Testis (tissue), 3 donors: ENCODE results near the gene XXYLT1. TPM values are rescaled to one million over a fixed set of nuclear protein-coding genes. Genes with fewer than 3 reads are reported as not detected.

Experiments used
- DNase-seq: peaks from one replicate; pipeline ENCODE4 v3.0.0-alpha.2; 2019
- H3K27ac ChIP-seq, 2 donors: fragments of 200-600 bp; sonication (generic); one replicate each; pipeline ENCODE4 v1.5.1; 2019
- H3K27me3 ChIP-seq: fragments of 200-600 bp; sonication (generic); one replicate; pipeline ENCODE4 v1.5.1; 2019
- H3K36me3 ChIP-seq: fragments of 200-600 bp; sonication (generic); one replicate; pipeline ENCODE4 v1.5.1; 2017; ENCODE audit warnings: low read depth; ENCODE audit errors: missing control alignments
- H3K4me1 ChIP-seq: fragments of 200-600 bp; sonication (generic); one replicate; pipeline ENCODE4 v1.5.1; 2019
- H3K4me3 ChIP-seq, 2 donors: fragments of 200-600 bp; sonication (generic); one replicate each; pipeline ENCODE4 v1.5.1; 2017 to 2019
- H3K9me3 ChIP-seq: fragments of 200-600 bp; sonication (generic); one replicate; pipeline ENCODE4 v1.5.1; 2017
- POLR2A ChIP-seq: fragments of 450-650 bp; IDR thresholded peaks from one replicate; pipeline ENCODE4 v1.6.1; 2017; ENCODE audit warnings: antibody characterized with exemption, mild to moderate bottlenecking, moderate library complexity
- WGBS, 2 donors: methylation state at CpG; one replicate each; pipeline ENCODE4 v1.1.5; 2018; 5-methylcytosine and 5-hydroxymethylcytosine counted together
- intact Hi-C: fragments of 100-400 bp; cut with DNase I; formaldehyde crosslinking; loops from one replicate; pipeline ENCODE4 v1.15.1; 2023; ENCODE audit warnings: low total_unique reads
- polyA plus RNA-seq: library from polyadenylated mRNA; stranded (reverse); fragments of 350-450 nt; fragmentation: Illumina TruSeq; extraction: RNeasy Lipid Tissue Mini Kit (QIAGEN cat#74804); gene quantifications from one replicate; pipeline ENCODE4 v1.2.3, GENCODE V29; 2014; ENCODE audit warnings: low read depth, low replicate concordance; ENCODE audit not compliant: insufficient read depth
- total RNA-seq, 2 donors: library from RNA; depleted of rRNA; stranded (reverse); fragments of >200 nt; gene quantifications; one replicate each; pipeline ENCODE4 v1.2.3, GENCODE V29; 2016
- TF ChIP-seq, protein P1 (sequence below), 3 experiments: fragments of 450-650 bp in 2 of 3; fragments of 200-600 bp in 1 of 3; sonication (generic) in 1 of 3; IDR thresholded peaks; one replicate each; pipeline ENCODE4 v1.5.1; 2016 to 2019; ENCODE audit warnings: antibody characterized with exemption in 3 of 3, mild to moderate bottlenecking in 2 of 3, moderate library complexity in 1 of 3

Gene XXYLT1
- total and polyA plus RNA-seq, 3 donors from 2014 or later: 7.2 to 12.5 (median 11.1) TPM

DNA sequence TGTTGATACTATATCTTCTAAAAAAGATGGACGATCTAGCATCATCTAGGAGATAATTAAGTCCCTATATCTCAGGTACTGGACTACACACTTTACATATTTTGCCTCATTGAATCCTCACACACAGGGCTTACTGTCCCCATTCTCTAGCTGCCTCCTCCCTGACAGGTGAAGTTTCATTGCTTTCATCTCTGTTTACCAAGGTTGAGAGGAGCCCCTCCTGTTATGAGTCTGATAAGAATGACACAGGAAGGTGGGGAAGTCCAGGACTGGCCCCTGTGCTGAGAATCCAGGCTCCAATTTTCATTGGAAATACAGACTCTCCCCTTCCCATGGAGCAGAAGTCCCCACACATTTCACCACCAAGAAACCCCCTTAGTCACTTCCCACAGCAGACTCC lies 105.2 kb downstream of the XXYLT1 start:
- WGBS, 2 donors: 81 to 95% methylated on average over 1 of the region's 1 CpG

DNA sequence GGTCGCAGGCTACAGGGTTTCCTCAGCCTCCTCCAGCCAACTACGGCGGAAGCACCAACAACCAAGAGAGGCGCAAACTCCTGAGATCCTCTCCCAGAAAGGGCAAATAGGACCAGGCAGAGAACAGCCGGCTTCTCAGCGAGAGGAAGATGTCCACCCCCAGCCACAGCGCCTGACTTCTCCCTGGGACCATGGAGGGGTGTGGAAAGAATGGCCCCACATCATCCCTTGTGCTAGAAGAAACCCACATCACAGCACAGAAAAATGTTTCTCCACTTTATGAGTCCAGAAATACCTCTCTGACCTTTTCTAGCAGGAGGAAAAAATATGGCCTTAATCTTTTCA lies 105.7 kb downstream of the XXYLT1 start:
- DNase-seq: no peak
- no peaks in the 10 kb centered on the region for H3K27me3 ChIP-seq
- no peak overlapping the region for H3K4me3 ChIP-seq
- H3K4me1 ChIP-seq: peaks cover 8% of the 10 kb centered on the region
- H3K36me3 ChIP-seq: no peaks in the 10 kb centered on the region
- WGBS, 2 donors: 84 to 92% methylated on average over 7 of the region's 7 CpGs
- no peak for TF ChIP-seq POLR2A
- TF ChIP-seq, protein P1, sequence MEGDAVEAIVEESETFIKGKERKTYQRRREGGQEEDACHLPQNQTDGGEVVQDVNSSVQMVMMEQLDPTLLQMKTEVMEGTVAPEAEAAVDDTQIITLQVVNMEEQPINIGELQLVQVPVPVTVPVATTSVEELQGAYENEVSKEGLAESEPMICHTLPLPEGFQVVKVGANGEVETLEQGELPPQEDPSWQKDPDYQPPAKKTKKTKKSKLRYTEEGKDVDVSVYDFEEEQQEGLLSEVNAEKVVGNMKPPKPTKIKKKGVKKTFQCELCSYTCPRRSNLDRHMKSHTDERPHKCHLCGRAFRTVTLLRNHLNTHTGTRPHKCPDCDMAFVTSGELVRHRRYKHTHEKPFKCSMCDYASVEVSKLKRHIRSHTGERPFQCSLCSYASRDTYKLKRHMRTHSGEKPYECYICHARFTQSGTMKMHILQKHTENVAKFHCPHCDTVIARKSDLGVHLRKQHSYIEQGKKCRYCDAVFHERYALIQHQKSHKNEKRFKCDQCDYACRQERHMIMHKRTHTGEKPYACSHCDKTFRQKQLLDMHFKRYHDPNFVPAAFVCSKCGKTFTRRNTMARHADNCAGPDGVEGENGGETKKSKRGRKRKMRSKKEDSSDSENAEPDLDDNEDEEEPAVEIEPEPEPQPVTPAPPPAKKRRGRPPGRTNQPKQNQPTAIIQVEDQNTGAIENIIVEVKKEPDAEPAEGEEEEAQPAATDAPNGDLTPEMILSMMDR (IDR thresholded peaks at IDR 0.05): no peak
- H3K9me3 ChIP-seq: no peaks in the 10 kb centered on the region
- no peak overlapping the region for H3K27ac ChIP-seq
- intact Hi-C loops: no loop called here

More for the DNA sequence above, 105.2 kb downstream of the XXYLT1 start:
- no peak for DNase-seq
- H3K27me3 ChIP-seq: no peaks in the 10 kb centered on the region
- no peaks in the 10 kb centered on the region for H3K9me3 ChIP-seq
- peaks cover 8% of the 10 kb centered on the region for H3K4me1 ChIP-seq
- no peak for TF ChIP-seq POLR2A
- TF ChIP-seq, protein P1 (IDR thresholded peaks at IDR 0.05): no peak
- H3K4me3 ChIP-seq: no peak overlapping the region
- no peak overlapping the region for H3K27ac ChIP-seq
- H3K36me3 ChIP-seq: no peaks in the 10 kb centered on the region
- intact Hi-C loops: no loop called here

DNA sequence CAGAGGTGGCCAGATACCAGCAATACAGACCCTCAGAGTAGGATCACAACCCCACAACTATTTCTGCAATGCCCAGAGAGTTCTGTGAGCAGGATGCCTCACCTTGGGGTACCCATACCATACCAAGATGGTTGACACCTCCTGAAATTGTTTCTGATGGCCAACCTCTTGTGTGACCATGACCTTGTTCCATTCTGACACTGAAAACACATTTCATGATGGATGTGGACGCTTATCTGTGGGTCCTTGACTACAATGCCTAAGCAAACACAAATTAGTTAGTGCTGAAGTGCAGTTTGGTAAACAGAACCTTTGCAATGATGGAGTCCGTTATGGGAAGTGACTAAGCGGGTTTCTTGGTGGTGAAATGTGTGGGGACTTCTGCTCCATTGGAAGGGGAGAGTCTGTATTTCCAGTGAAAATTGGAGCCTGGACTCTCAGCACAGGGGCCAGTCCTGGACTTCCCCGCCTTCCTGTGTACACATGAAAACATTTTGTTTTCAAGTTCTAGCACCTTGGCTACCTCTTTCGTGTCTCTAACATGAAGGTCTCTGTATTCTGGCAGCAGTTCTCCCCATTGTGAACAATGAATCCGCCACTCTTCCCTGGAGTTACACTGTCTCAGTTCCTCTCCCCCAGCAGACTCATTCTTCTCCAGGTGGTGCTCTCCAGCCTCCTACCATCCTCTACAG lies 106.2 kb downstream of the XXYLT1 start:
- intact Hi-C loops: no loop called here
- no peak overlapping the region for H3K27ac ChIP-seq
- DNase-seq: no peak
- no peaks in the 10 kb centered on the region for H3K27me3 ChIP-seq
- TF ChIP-seq, protein P1 (IDR thresholded peaks at IDR 0.05): no peak
- no peak for TF ChIP-seq POLR2A
- no peak overlapping the region for H3K4me3 ChIP-seq
- H3K9me3 ChIP-seq: no peaks in the 10 kb centered on the region
- WGBS, 2 donors: 83 to 86% methylated on average over 6 of the region's 6 CpGs
- H3K36me3 ChIP-seq: no peaks in the 10 kb centered on the region
- H3K4me1 ChIP-seq: peaks cover 8% of the 10 kb centered on the region

DNA sequence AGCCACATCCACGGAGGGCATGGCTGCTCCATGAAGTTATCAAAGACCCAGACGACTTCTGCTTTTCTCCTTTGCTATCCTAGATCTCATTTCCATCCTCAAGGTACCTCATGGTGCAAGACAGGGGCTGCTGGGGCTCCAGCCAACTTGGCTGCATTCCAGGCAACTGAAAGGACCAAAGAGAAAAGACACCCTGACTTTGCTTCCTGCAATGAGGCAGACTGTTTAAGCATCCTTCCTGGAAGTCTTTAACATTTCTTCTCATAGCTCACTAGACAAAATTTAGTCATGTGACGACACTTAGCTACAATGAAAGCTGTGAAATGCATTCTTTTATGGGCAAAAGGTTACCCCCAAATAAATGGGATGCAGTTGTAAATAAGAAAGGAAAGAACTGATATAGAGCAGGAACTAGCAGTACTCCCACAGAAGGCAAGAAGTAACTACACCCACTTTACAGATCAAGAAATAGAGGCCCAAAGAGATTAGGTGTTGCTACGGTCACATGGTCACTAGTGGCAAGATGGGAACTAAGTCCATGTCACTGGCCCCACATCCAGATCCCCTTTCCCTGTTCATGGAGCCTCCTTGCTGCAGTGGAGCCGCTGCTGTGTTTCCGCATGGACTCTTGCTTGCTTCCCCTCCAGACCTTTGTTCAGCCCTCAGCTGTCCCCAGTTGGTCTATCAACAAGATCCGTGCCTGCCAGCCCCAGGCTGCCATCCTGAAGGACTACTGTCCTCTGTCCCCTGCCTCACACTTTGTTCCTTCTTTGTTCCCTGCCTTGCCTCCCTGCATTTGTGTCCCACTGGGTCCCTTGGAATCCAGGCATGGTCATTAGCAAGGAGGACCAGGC lies 107.0 kb downstream of the XXYLT1 start:
- 91 to 94% methylated on average over 7 of the region's 7 CpGs for WGBS, 2 donors
- H3K9me3 ChIP-seq: no peaks in the 10 kb centered on the region
- no peak for DNase-seq
- intact Hi-C loops: no loop called here
- H3K4me3 ChIP-seq: no peak overlapping the region
- H3K4me1 ChIP-seq: peaks cover 8% of the 10 kb centered on the region
- no peaks in the 10 kb centered on the region for H3K36me3 ChIP-seq
- H3K27ac ChIP-seq: no peak overlapping the region
- H3K27me3 ChIP-seq: no peaks in the 10 kb centered on the region
- TF ChIP-seq, protein P1 (IDR thresholded peaks at IDR 0.05): no peak
- no peak for TF ChIP-seq POLR2A
